Lower lobe of right lung (tissue), 2 donors: ENCODE data around the gene VENTX. TPM values are rescaled to one million over a fixed set of nuclear protein-coding genes. Genes with fewer than 3 reads are reported as not detected.

Experiments
- ATAC-seq, 2 donors: fragments of 200-7000 bp; cut with Tn5 transposase; one replicate each; pipeline ENCODE4 v1.9.1; 2020 to 2022; ENCODE audit warnings: mild to moderate bottlenecking in 2 of 2, moderate library complexity in 2 of 2
- DNase-seq: peaks from one replicate; pipeline ENCODE4 v3.0.0-alpha.2; 2020
- H3K27ac ChIP-seq: fragments of 200-600 bp; one replicate; pipeline ENCODE4 v1.8.0; 2022
- H3K27me3 ChIP-seq: fragments of 200-600 bp; one replicate; pipeline ENCODE4 v1.8.0; 2022; ENCODE audit warnings: low read depth
- H3K36me3 ChIP-seq: fragments of 200-600 bp; one replicate; pipeline ENCODE4 v1.8.0; 2022; ENCODE audit warnings: mild to moderate bottlenecking
- H3K4me1 ChIP-seq: fragments of 200-600 bp; one replicate; pipeline ENCODE4 v1.8.0; 2022
- H3K4me3 ChIP-seq: fragments of 200-600 bp; one replicate; pipeline ENCODE4 v1.8.0; 2022; ENCODE audit warnings: mild to moderate bottlenecking
- H3K9me3 ChIP-seq: fragments of 200-600 bp; one replicate; pipeline ENCODE4 v1.8.0; 2022
- CTCF ChIP-seq: fragments of 200-600 bp; IDR thresholded peaks from one replicate; pipeline ENCODE4 v1.8.0; 2022; ENCODE audit warnings: antibody characterized with exemption, mild to moderate bottlenecking
- intact Hi-C: fragments of 100-400 bp; cut with DNase I; formaldehyde crosslinking; loops from one replicate; pipeline ENCODE4 v1.11.0; 2022
- total RNA-seq: library from RNA; stranded (reverse); fragmentation: NEBNext Ultra II Directional; extraction: Animal tissue kit (Norgen Biotek cat#: 25700); gene quantifications from one replicate; pipeline ENCODE4 v1.2.1, GENCODE V29; 2021
- donor health status: DM: no; HTN: yes; CAD: no; lungs with severe emphysema.

Gene VENTX
- total RNA-seq, 1 donor from 2014 or later, result 4.5 TPM

GRCh38 chr10:133203652-133204195 is 33.9 kb upstream of the VENTX start:
- no peak for TF ChIP-seq CTCF
- Histone ChIP-seq H3K27me3 (no peaks in the 10 kb centered on the region), H3K36me3 (no peaks in the 10 kb centered on the region), H3K27ac (no peak overlapping the region), H3K4me1 (no peaks in the 10 kb centered on the region), H3K9me3 (no peaks in the 10 kb centered on the region), H3K4me3 (no peak overlapping the region)
- DNase-seq (no peak), ATAC-seq (no peak)
- intact Hi-C loops, result no loop called here

DNA sequence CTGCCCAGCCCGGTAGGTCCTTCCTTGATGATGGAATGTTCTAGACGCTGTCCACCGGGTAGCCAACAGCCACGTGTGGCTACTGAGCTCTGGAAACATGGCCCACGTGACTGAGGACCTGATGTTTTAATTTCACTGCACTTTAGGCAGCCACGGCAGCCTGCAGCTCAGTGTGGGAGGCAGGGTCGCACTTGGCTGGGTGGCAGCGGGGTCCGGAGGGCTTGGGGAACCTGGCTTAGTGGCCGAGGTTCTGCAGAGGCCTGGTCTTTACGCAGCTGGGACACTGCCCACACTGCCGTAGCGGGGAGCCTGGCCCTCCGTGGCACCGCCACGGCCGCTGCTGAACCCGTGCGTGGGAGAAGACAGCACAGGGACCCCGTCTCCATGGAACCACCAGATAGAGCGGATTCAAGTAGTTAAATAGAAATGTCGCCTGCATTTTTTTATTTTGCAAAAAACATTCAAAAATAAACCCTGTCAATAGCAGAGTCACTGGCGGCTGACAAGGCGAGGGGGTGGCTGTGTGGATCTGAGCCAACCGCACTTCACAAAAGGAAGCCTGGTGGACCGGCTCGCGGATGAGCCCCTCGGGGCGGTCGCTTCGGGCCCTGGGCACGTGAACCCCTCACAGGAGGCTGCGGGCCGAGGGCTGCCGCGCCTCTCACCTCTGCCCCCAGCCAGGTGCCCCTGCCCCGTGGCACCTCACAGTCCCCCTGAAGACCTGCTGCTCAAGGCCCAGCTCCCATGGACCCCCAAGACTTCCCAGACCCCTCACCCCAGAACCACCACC is 33.2 kb upstream of the VENTX start:
- Histone ChIP-seq H3K4me1 (no peaks in the 10 kb centered on the region), H3K9me3 (no peaks in the 10 kb centered on the region), H3K27ac (no peak overlapping the region), H3K36me3 (no peaks in the 10 kb centered on the region), H3K27me3 (no peaks in the 10 kb centered on the region), H3K4me3 (no peak overlapping the region)
- DNase-seq (no peak), ATAC-seq (no peak)
- no peak for TF ChIP-seq CTCF
- intact Hi-C loops, result no loop called here

DNA sequence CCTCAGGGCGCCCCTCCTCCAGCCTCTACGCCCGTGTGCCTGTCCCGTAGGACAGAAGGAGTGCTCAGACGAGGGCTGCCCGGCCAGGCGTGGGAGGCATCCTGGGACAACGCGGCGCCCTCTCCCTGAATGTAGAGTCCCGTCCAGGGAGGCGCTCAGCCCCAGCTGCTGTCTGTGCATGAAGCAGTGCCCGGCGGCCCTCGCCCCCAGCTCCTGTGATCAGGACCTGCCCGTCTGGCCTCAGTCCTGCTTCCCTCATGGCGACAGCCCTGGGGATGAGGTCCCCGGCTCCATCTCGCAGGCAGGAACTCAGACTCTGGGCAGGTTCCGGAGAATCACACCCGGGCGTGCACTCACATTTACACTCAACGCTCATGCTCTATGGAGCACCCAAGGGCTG is 32.5 kb upstream of the VENTX start:
- H3K27ac ChIP-seq, result no peak overlapping the region
- no peak for TF ChIP-seq CTCF
- H3K4me3 ChIP-seq, result no peak overlapping the region
- no peak for DNase-seq
- H3K27me3 ChIP-seq, result no peaks in the 10 kb centered on the region
- H3K9me3 ChIP-seq, result no peaks in the 10 kb centered on the region
- H3K36me3 ChIP-seq, result no peaks in the 10 kb centered on the region
- H3K4me1 ChIP-seq, result no peaks in the 10 kb centered on the region
- ATAC-seq, result no peak
- intact Hi-C loops, result no loop called here

DNA sequence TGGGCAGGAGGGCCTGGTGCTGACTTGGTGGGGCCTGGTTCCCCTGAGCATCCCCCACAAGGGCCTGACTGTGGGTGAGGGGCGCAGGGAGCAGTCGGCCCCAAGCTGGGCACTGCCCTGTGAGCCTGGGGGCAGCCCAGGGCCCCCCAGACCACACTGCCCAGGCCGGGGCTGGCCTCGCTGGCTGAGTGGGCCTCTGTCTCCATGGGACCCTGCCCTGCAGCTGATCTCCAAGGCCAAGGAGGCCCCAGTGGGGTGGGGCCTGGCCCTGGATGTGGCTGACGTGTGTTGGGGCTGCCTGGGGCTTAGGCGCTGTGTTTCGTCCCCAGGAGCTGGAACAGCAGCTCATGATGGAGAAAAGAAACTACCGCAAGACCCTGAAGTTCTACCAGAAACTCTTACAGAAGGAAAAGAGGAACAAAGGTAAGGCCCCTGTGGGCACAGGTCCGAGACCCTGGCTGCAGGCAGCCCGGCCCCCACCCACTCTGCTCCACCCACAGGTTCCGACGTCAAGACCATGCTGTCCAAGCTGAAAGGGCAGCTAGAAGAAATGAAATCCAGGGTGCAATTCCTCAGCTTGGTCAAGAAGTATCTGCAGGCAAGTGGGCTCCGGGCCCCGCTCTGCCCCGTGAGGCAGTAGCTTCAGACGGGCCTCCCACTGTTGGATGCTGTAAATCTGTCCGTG is 31.2 kb upstream of the VENTX start:
- H3K27me3 ChIP-seq, result no peaks in the 10 kb centered on the region
- H3K36me3 ChIP-seq, result no peaks in the 10 kb centered on the region
- ATAC-seq (no peak), DNase-seq (no peak)
- no peaks in the 10 kb centered on the region for H3K4me1 ChIP-seq
- no peak for TF ChIP-seq CTCF
- no peaks in the 10 kb centered on the region for H3K9me3 ChIP-seq
- no peak overlapping the region for H3K4me3 ChIP-seq
- intact Hi-C loops, result no loop called here
- H3K27ac ChIP-seq, result no peak overlapping the region

GRCh38 chr10:133207041-133207600 is 30.5 kb upstream of the VENTX start:
- intact Hi-C loops, result no loop called here
- no peaks in the 10 kb centered on the region for H3K27me3 ChIP-seq
- H3K9me3 ChIP-seq, result no peaks in the 10 kb centered on the region
- ATAC-seq (no peak), DNase-seq (no peak)
- H3K4me3 ChIP-seq, result no peak overlapping the region
- no peak for TF ChIP-seq CTCF
- H3K27ac ChIP-seq, result no peak overlapping the region
- no peaks in the 10 kb centered on the region for H3K4me1 ChIP-seq
- no peaks in the 10 kb centered on the region for H3K36me3 ChIP-seq
